ENCODE data around the gene DUXB.

DNA sequence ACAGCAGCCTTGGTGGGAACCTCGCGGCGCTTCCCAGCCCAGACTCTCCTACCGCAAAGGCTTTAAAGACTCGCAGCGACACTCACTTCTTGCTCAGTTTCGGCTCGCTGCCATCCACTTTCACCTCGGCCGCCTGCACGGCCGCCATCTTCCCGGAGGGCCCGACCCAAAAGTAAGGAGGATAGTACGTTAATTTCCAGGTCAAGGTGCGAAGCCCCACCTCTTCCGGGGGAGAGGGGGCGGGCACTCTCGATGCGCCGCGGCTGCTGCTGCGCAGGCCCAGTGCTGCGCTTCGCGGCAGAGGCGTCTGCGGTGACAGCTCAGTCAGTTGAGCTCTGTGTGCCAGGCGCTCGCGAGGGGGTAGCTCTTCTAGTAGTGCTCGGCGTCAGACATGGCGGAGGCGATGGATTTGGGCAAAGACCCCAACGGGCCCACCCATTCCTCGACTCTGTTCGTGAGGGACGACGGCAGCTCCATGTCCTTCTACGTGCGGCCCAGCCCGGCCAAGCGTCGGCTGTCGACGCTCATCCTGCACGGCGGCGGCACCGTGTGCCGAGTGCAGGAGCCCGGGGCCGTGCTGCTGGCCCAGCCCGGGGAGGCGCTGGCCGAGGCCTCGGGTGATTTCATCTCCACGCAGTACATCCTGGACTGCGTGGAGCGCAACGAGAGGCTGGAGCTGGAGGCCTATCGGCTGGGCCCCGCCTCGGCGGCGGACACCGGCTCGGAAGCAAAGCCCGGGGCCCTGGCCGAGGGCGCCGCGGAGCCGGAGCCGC, 53.6 kb downstream of the DUXB start, which contains the start of the genes KARS1 and TERF2IP:
- TF ChIP-seq KDM5B (CRISPR knock-in tag; IDR thresholded peaks at IDR 0.05; ENCODE audit: borderline replicate concordance) (peak; percentile 97), RAD51 (IDR thresholded peaks at IDR 0.05; ENCODE audit: borderline replicate concordance) (no peak), ZKSCAN8 (CRISPR knock-in tag; IDR thresholded peaks at IDR 0.05; ENCODE audit: borderline replicate concordance) (no peak; the same call in 1 of the 2 replicates), DR1 (CRISPR knock-in tag; IDR thresholded peaks at IDR 0.05) (peak; percentile 65; the same call in 1 of the 2 replicates), TCF12 (IDR thresholded peaks at IDR 0.05) (no peak), TCF12 (CRISPR knock-in tag; IDR thresholded peaks at IDR 0.05) (no peak), ZBTB1 (CRISPR knock-in tag; IDR thresholded peaks at IDR 0.05; ENCODE audit: borderline replicate concordance) (no peak; the same call in 1 of the 2 replicates), ZNF546 (CRISPR knock-in tag; conservative IDR thresholded peaks at IDR 0.05) (peak; percentile 97), MXI1 (IDR thresholded peaks at IDR 0.05; ENCODE audit: borderline replicate concordance, low read depth, low read length) (peak; percentile 84; the same call in 2 of the 3 replicates), SUZ12 (IDR thresholded peaks at IDR 0.05; ENCODE audit: low read depth, low read length) (no peak), POLR2A (IDR thresholded peaks at IDR 0.05; ENCODE audit: insufficient read depth in 1 of 2, low read depth in 2 of 2, low read length in 2 of 2) (peak; percentile 97 to 98)
- TF ChIP-seq, protein P1, sequence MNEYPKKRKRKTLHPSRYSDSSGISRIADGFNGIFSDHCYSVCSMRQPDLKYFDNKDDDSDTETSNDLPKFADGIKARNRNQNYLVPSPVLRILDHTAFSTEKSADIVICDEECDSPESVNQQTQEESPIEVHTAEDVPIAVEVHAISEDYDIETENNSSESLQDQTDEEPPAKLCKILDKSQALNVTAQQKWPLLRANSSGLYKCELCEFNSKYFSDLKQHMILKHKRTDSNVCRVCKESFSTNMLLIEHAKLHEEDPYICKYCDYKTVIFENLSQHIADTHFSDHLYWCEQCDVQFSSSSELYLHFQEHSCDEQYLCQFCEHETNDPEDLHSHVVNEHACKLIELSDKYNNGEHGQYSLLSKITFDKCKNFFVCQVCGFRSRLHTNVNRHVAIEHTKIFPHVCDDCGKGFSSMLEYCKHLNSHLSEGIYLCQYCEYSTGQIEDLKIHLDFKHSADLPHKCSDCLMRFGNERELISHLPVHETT (CRISPR knock-in tag; conservative IDR thresholded peaks at IDR 0.05), result 0 out of 2 replicates have a peak, but pooled peaks have one; percentile 52
- TF ChIP-seq, protein P2, sequence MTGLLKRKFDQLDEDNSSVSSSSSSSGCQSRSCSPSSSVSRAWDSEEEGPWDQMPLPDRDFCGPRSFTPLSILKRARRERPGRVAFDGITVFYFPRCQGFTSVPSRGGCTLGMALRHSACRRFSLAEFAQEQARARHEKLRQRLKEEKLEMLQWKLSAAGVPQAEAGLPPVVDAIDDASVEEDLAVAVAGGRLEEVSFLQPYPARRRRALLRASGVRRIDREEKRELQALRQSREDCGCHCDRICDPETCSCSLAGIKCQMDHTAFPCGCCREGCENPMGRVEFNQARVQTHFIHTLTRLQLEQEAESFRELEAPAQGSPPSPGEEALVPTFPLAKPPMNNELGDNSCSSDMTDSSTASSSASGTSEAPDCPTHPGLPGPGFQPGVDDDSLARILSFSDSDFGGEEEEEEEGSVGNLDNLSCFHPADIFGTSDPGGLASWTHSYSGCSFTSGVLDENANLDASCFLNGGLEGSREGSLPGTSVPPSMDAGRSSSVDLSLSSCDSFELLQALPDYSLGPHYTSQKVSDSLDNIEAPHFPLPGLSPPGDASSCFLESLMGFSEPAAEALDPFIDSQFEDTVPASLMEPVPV (CRISPR knock-in tag; IDR thresholded peaks at IDR 0.05), result no peak
